ENCODE measurements around the gene NDUFA3. TPM values are rescaled to one million over a fixed set of nuclear protein-coding genes. Genes with fewer than 3 reads are reported as not detected.

The NDUFA3 gene
- 115 TPM for total RNA-seq
- long read RNA-seq, transcript NDUFA3-202 (5 exons, 435 nt) = minor isoform, 5 of 34 reads
- long read RNA-seq, transcript NDUFA3-214 (4 exons, 963 nt) = major isoform, 24 of 34 reads
- long read RNA-seq, partial matches to known transcripts = 1 of 34 reads
- long read RNA-seq, other reads (novel, unspliced or antisense) = 3 of 34 reads

DNA sequence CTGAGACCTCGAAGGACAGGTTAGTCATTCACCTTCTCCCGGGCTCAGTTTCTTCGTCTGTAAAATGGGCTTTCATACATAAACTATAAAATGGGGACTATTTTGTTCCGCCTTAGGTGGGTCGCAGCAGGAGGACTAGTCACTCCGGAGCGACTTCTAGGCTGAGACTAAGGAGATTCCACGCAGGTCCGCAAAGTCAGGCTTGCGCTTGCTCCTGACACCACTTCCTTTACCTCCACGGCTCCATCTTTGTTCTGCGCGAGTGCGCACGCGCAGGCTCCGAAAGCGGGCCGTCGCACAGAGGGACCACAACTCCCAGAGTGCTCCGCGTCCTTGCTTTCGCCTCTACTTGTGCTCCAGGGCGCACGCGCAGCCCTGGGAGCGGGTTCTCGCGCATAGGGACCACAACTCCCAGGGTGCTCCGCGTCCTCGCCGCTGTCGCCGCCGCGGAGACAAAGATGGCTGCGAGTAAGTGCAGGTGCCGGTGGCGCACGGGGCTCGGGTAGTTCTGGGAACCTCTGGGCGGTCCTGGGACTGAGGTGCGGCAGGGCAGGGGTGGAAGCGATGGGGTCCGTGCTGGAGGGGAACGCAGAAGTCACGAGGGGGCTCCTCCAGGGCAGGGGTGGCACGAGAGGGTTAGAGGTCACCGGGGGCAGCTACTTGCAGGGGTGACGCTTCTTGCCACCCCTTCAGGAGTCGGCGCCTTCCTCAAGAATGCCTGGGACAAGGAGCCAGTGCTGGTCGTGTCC is at the start of gene NDUFA3:
Gene NDUFA3, plus strand, starts transcription at position 435 of the 749 bp plus-strand sequence. Its CDS starts 24 bp downstream, at position 459.
- peak; percentile 99 for ATAC-seq

DNA sequence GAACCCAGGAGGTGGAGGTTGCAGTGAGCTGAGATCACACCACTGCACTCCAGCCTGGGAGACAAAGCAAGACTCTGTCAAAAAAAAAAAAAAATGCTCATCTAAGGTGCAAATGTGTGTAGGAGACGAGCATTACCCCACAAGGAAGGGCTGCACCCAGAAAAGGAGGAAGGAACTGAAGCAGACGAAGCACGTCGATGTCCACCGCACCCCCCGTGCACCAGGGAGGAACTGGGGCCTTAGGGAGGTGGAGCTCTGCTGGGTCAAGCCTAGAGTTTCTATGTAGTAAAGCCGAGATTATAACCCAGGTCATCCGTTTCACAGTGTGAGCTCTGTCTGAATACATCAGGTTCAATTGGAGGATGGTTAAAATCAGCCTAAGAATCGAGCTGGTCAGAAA is 40.0 kb upstream of the NDUFA3 start:
- Histone ChIP-seq H3K27ac (no peak overlapping the region), H3K4me1 (no peaks in the 10 kb centered on the region), H3K4me3 (no peak overlapping the region), H3K27me3 (no peaks in the 10 kb centered on the region), H3K9me3 (no peaks in the 10 kb centered on the region), H3K36me3 (no peaks in the 10 kb centered on the region)
- intact Hi-C loops (cut with DNase I) = no loop called here
- DNase-seq (peak; percentile 80), ATAC-seq (peak; percentile 98)
- no peak for TF ChIP-seq CTCF (IDR thresholded peaks at IDR 0.05)

More for the DNA sequence above, at the start of gene NDUFA3:
- Histone ChIP-seq H3K27me3 (no peaks in the 10 kb centered on the region), H3K4me3 (peak within 1 kb of the TSS; percentile 81), H3K9me3 (no peaks in the 10 kb centered on the region), H3K36me3 (peaks cover 24% of the 10 kb centered on the region), H3K4me1 (peaks cover 16% of the 10 kb centered on the region), H3K27ac (peak within 1 kb of the TSS; percentile 74)
- intact Hi-C loops (cut with DNase I) = no loop called here
- peak; percentile 99 for DNase-seq
- TF ChIP-seq CTCF (IDR thresholded peaks at IDR 0.05) = no peak

- Histone ChIP-seq H3K27ac (no peak within 1 kb of the TSS), H3K4me3 (no peak within 1 kb of the TSS), H3K27me3 (no peaks in the 10 kb centered on the region), H3K36me3 (no peaks in the 10 kb centered on the region), H3K9me3 (no peaks in the 10 kb centered on the region), H3K4me1 (no peaks in the 10 kb centered on the region)
- no peak for DNase-seq
- ATAC-seq = peak; percentile 21
- TF ChIP-seq CTCF (IDR thresholded peaks at IDR 0.05) = no peak
- intact Hi-C loops (cut with DNase I) = no loop called here
Observed at GRCh38 chr19:54063350-54064116, 39.1 kb upstream of the NDUFA3 start, which contains the start of gene VSTM1. Gene VSTM1 (minus strand): TSS chr19:54063897. CDS start chr19:54063777, 120 bp downstream.

DNA sequence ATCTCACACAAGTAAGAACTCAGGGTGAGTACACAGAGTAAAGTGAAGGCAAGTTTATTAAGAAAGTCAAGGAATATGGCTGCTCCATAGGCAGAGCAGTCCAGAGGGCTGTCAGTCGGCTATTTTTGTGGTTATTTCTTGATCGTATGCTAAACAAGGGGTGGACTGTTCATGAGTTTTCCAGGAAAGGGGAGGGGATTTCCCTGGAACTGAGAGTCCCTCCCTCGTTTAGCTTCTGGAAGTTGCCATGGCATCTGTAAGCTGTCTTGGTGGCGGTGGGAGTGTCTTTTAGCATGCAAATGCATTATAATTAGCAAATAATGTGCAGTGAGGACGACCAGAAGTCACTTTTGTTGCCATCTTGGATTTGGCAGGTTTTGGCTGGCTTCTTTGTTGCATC is 33.2 kb upstream of the NDUFA3 start:
- Histone ChIP-seq H3K36me3 (no peaks in the 10 kb centered on the region), H3K9me3 (no peaks in the 10 kb centered on the region), H3K4me1 (no peaks in the 10 kb centered on the region), H3K27ac (no peak overlapping the region), H3K4me3 (no peak overlapping the region), H3K27me3 (no peaks in the 10 kb centered on the region)
- DNase-seq (no peak), ATAC-seq (no peak)
- intact Hi-C loops (cut with DNase I) = no loop called here
- TF ChIP-seq CTCF (IDR thresholded peaks at IDR 0.05) = no peak

DNA sequence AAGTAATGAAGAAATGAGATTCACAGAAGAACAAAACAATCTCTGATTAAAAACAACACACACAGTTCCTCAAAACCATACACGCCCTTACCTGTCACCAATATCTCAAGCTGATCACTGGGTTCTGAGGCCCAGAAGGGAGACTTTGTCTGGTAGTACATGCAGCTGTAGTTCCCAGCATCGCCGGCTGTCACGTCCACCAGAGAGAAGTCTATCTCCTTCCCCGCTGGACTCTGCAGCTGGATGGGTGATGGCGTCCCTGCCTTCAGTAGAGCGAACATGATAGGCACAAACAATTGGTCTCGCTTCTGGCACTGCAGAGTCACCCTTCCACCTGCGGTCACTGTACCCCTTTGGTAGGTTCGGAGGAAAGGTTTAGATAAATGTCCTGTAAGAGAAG is 28.8 kb upstream of the NDUFA3 start:
- Histone ChIP-seq H3K4me1 (no peaks in the 10 kb centered on the region), H3K36me3 (no peaks in the 10 kb centered on the region), H3K4me3 (no peak overlapping the region), H3K9me3 (no peaks in the 10 kb centered on the region), H3K27me3 (no peaks in the 10 kb centered on the region), H3K27ac (no peak overlapping the region)
- ATAC-seq (no peak), DNase-seq (no peak)
- intact Hi-C loops (cut with DNase I) = no loop called here
- no peak for TF ChIP-seq CTCF (IDR thresholded peaks at IDR 0.05)

Measured in upper lobe of right lung (tissue), 1 donor.